K562 (cell line): Measurements from ENCODE around the gene PRRC2C. TPM values are rescaled to one million over a fixed set of nuclear protein-coding genes. Genes with fewer than 3 reads are reported as not detected.

Source experiments
- ATAC-seq: fragments of 200-7000 bp; cut with Tn5 transposase; 3 replicates; pipeline ENCODE4 v1.9.1; 2020; ENCODE audit warnings: moderate library complexity
- BruUV-seq: library from RNA; stranded (reverse); fragments of 400-500 nt; replicated peaks from 2 replicates; lab custom pipeline; 2021; lab: Mats Ljungman, UMichigan
- CTCF ChIA-PET: fragments of 300-600 bp; formaldehyde crosslinking; extraction: SDS; loops from one replicate; lab custom pipeline; 2021; ENCODE audit warnings: low intra/inter-chr PET ratio; lab: Yijun Ruan, JAX
- POLR2A ChIA-PET: fragments of 300-600, 350-650 bp; sonication (Branson Sonifier 250); formaldehyde crosslinking; extraction: SDS; loops from one replicate; lab custom pipeline; 2021; ENCODE audit warnings: antibody characterized with exemption, inconsistent platforms; lab: Yijun Ruan, JAX
- DNase-seq, 4 experiments: peaks; one replicate each; pipeline versions ENCODE4 v3.0.0 to v3.0.0-alpha.2; 2011 to 2018; ENCODE audit warnings: low spot score in 3 of 4, mixed read lengths in 3 of 4; ENCODE audit errors: extremely low read depth in 1 of 4
- FAIRE-seq: peaks from 2 replicates; lab custom pipeline; 2011; peaks lifted over from hg19 to GRCh38; lab: Jason Lieb, UNC
- H2AFZ ChIP-seq: 2 replicates; pipeline ENCODE4 v1.6.0; 2011; ENCODE audit warnings: low read depth, low read length, control low read depth, inconsistent platforms
- H3K27ac ChIP-seq: fragments of 200-600 bp; 3 replicates; pipeline ENCODE4 v1.8.0; 2011; ENCODE audit warnings: low read depth, mild to moderate bottlenecking, control low read depth, inconsistent platforms, low read length, moderate library complexity, mixed read lengths; ENCODE audit errors: extremely low read depth
- H3K27me3 ChIP-seq, 2 experiments: fragments of 300-600 bp in 1 of 2; 2 replicates in 1 of 2; 3 replicates in 1 of 2; pipeline versions ENCODE4 v1.6.0 to v1.8.0; 2011; ENCODE audit warnings: inconsistent platforms in 2 of 2, low read length in 2 of 2, mild to moderate bottlenecking in 1 of 2, mixed read lengths in 1 of 2, moderate library complexity in 1 of 2; ENCODE audit not compliant: control insufficient read depth in 2 of 2, insufficient read depth in 2 of 2
- H3K36me3 ChIP-seq: fragments of 300-600 bp; 3 replicates; pipeline ENCODE4 v1.8.0; 2011; ENCODE audit warnings: mild to moderate bottlenecking, low read length, inconsistent platforms; ENCODE audit not compliant: control insufficient read depth, insufficient read depth
- H3K4me1 ChIP-seq, 2 experiments: fragments of 200-600 bp in 1 of 2; replicated peaks in 1 of 2; 2 replicates in 1 of 2; 3 replicates in 1 of 2; pipeline versions ENCODE4 v1.5.1 to v1.8.0; 2011; ENCODE audit warnings: inconsistent platforms in 2 of 2, low read length in 2 of 2, mild to moderate bottlenecking in 1 of 2, mixed read lengths in 1 of 2, moderate library complexity in 1 of 2; ENCODE audit not compliant: control insufficient read depth in 2 of 2, insufficient read depth in 2 of 2
- H3K4me2 ChIP-seq: 2 replicates; pipeline ENCODE4 v1.6.1; 2011; ENCODE audit warnings: low read length, control low read depth, inconsistent platforms, mixed read lengths; ENCODE audit not compliant: insufficient read depth
- H3K4me3 ChIP-seq: fragments of 200-600 bp; sonication (generic), shearing (Covaris generic); 2 replicates; pipeline ENCODE4 v1.5.1; 2016; ENCODE audit warnings: control low read depth, inconsistent platforms
- H3K79me2 ChIP-seq: fragments of 200-600 bp; 3 replicates; pipeline ENCODE4 v1.8.0; 2011; ENCODE audit warnings: low read length, inconsistent platforms; ENCODE audit not compliant: control insufficient read depth, insufficient read depth
- H3K9ac ChIP-seq, 2 experiments: 2 replicates each; pipeline versions ENCODE4 v1.6.0 to v1.6.1; 2011; ENCODE audit warnings: low read depth in 2 of 2, low read length in 2 of 2, control low read depth in 1 of 2, inconsistent platforms in 1 of 2, mild to moderate bottlenecking in 1 of 2, mixed read lengths in 1 of 2; ENCODE audit not compliant: insufficient read depth in 1 of 2
- H3K9me1 ChIP-seq: one replicate; pipeline ENCODE4 v1.6.0; 2011; ENCODE audit warnings: inconsistent platforms, mild to moderate bottlenecking, low read length, moderate library complexity; ENCODE audit not compliant: control insufficient read depth, insufficient read depth
- H3K9me3 ChIP-seq: replicated peaks from 2 replicates; pipeline ENCODE4 v1.5.1; 2011; ENCODE audit warnings: low read depth, low read length, inconsistent platforms; ENCODE audit not compliant: control insufficient read depth, insufficient read depth
- H4K20me1 ChIP-seq: replicated peaks from 2 replicates; pipeline ENCODE4 v1.6.1; 2011; ENCODE audit warnings: low read length, inconsistent platforms, mixed read lengths; ENCODE audit not compliant: control insufficient read depth, insufficient read depth
- BCOR ChIP-seq: fragments of 450-650 bp; IDR thresholded peaks from 2 replicates; pipeline ENCODE4 v1.6.1; 2016
- BRCA1 ChIP-seq, 2 experiments: fragments of 450-650 bp in 1 of 2; sonication (generic) in 1 of 2; formaldehyde crosslinking in 1 of 2; IDR thresholded peaks; 2 replicates each; pipeline versions ENCODE4 v1.5.0 to v1.6.1; 2017 to 2020; ENCODE audit warnings: mild to moderate bottlenecking in 1 of 2, missing genetic modification reagents in 1 of 2
- BRD9 ChIP-seq: fragments of 450-650 bp; IDR thresholded peaks from 2 replicates; pipeline ENCODE4 v1.6.1; 2018; ENCODE audit warnings: low read depth; ENCODE audit not compliant: partially characterized antibody
- CREBBP ChIP-seq: IDR thresholded peaks from one replicate; pipeline ENCODE4 v1.6.1; 2012; ENCODE audit warnings: low read depth, mild to moderate bottlenecking, control low read depth, inconsistent platforms, low read length
- FOXJ2 ChIP-seq: fragments of 200-800 bp; sonication (Bioruptor generic); IDR thresholded peaks from 2 replicates; pipeline ENCODE4 v1.6.1; 2016; ENCODE audit warnings: missing genetic modification characterization, missing compliant biosample characterization
- FOXP1 ChIP-seq: sonication (generic); formaldehyde crosslinking; IDR thresholded peaks from 2 replicates; pipeline ENCODE4 v1.8.0; 2022; ENCODE audit warnings: mild to moderate bottlenecking, missing genetic modification reagents
- MBD2 ChIP-seq: sonication (generic); IDR thresholded peaks from 2 replicates; pipeline ENCODE4 v1.6.1; 2016; ENCODE audit warnings: low read depth, borderline replicate concordance
- NFYB ChIP-seq: IDR thresholded peaks from 2 replicates; pipeline ENCODE4 v1.6.1; 2011; ENCODE audit warnings: mild to moderate bottlenecking, moderate library complexity; ENCODE audit not compliant: insufficient read length; ENCODE audit errors: extremely low read depth
- RFX5 ChIP-seq: IDR thresholded peaks from 2 replicates; pipeline ENCODE4 v1.6.1; 2011; ENCODE audit warnings: low read depth, mild to moderate bottlenecking, improper control_type of control experiment, low read length
- SRSF7 ChIP-seq: fragments of 200-400 bp; formaldehyde crosslinking; optimal IDR thresholded peaks from 2 replicates; pipeline ENCODE3; 2017; ENCODE audit warnings: mild to moderate bottlenecking, low read depth, low read length
- TCF7L2 ChIP-seq: fragments of 150-350 bp; IDR thresholded peaks from 2 replicates; pipeline ENCODE4 v1.6.1; 2016; ENCODE audit warnings: low read depth, mild to moderate bottlenecking, low read length, moderate library complexity
- ZNF23 ChIP-seq: fragments of 250-450 bp; sonication (Bioruptor Pico); IDR thresholded peaks from 2 replicates; pipeline ENCODE4 v1.4.0; 2020; ENCODE audit warnings: mild to moderate bottlenecking
- in situ Hi-C: fragments of 300-500 bp; cut with MboI; formaldehyde crosslinking; loops from 4 replicates; pipeline ENCODE4 v1.15.0; 2018; ENCODE audit warnings: inconsistent platforms, mixed read lengths
- intact Hi-C: fragments of 100-400 bp; cut with micrococcal nuclease; formaldehyde crosslinking; loops from 2 replicates; pipeline ENCODE4 v1.14.2; 2022
- polyA plus RNA-seq, 8 experiments: library from polyadenylated mRNA; depleted of rRNA in 4 of 8; stranded (reverse) in 5 of 8; unstranded in 3 of 8; fragments of >200 nt; fragmentation: Nextera tagmentation in 2 of 8; fragmentation: Illumina TruSeq in 1 of 8; extraction: Ambion mirVana in 2 of 8; extraction: Trizol in 1 of 8; gene quantifications; 2 replicates each; pipeline versions ENCODE4 v1.2.1 to v1.2.3, GENCODE V29; 2011 to 2014; ENCODE audit warnings: inconsistent platforms in 1 of 8, missing spikeins in 1 of 8
- total RNA-seq, 7 experiments: library from RNA; depleted of rRNA in 6 of 7; stranded (reverse); fragments of >200 nt in 6 of 7; fragmentation: Illumina TruSeq in 2 of 7; extraction: Trizol in 2 of 7; gene quantifications; 2 replicates each; pipeline versions ENCODE4 v1.2.1 to v1.2.3, GENCODE V29; 2011 to 2021; ENCODE audit warnings: low replicate concordance in 1 of 7
- TF ChIP-seq, protein P1 (sequence below): fragments of 450-650 bp; IDR thresholded peaks from 2 replicates; pipeline ENCODE4 v1.6.1; 2018; ENCODE audit not compliant: partially characterized antibody
- TF ChIP-seq, protein P2 (sequence below): fragments of 250-450 bp; sonication (Bioruptor Pico); IDR thresholded peaks from 2 replicates; pipeline ENCODE4 v1.4.0; 2020; ENCODE audit warnings: mild to moderate bottlenecking, moderate library complexity
- TF ChIP-seq, protein P3 (sequence below): fragments of 450-650 bp; IDR thresholded peaks from 2 replicates; pipeline ENCODE4 v1.6.1; 2014; ENCODE audit warnings: low read depth, mild to moderate bottlenecking, moderate library complexity, borderline replicate concordance

Gene PRRC2C
- total and polyA plus RNA-seq, 9 of the 15 experiments (the other 6 are each of a cell fraction or from before 2014, with no cell fraction given): 61.9 to 237 (median 105) TPM

DNA sequence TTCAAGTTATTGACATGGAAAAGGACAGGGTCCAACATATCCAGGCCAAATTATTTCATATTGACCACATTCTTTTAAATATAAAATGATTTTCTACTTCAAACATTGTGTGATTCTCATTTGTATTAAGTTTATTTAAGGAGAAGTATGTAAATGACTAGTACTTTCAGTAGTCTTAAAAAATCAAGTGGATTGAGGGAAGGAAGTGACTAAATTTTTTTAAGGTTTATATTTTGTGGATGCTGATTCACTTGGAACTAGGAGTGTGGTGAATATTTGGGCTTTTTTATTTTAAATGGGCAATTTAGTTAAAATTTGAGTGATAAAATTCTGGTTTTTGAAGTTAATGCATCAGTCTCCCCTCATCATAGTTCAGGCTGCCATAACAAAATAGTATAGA is 10.1 kb downstream of the PRRC2C start:
- no peak overlapping the region for H3K9ac ChIP-seq
- no peaks in the 10 kb centered on the region for H3K9me1 ChIP-seq
- ChIA-PET POLR2A (interaction anchor here (1.9 to 2.1 kb wide), 2 partner anchors 10 to 13 kb away, joined by 5 to 7 read pairs; partner anchors contain the start of gene PRRC2C), CTCF (no interaction called here)
- no peak for ATAC-seq
- H3K36me3 ChIP-seq: peaks cover 65% of the 10 kb centered on the region
- H4K20me1 ChIP-seq: peaks cover 36% of the 10 kb centered on the region
- no peaks in the 10 kb centered on the region for H3K27me3 ChIP-seq
- H2AFZ ChIP-seq: no peak overlapping the region
- no TSS peak for BruUV-seq
- H3K4me3 ChIP-seq: no peak overlapping the region
- peaks cover 0 to 2% of the 10 kb centered on the region in 2 experiments; a peak in 2 of 5 replicates for H3K4me1 ChIP-seq
- no peak for DNase-seq
- no peak for FAIRE-seq
- no peak overlapping the region for H3K27ac ChIP-seq
- no peak for TF ChIP-seq NFYB
- TF ChIP-seq, protein P1, sequence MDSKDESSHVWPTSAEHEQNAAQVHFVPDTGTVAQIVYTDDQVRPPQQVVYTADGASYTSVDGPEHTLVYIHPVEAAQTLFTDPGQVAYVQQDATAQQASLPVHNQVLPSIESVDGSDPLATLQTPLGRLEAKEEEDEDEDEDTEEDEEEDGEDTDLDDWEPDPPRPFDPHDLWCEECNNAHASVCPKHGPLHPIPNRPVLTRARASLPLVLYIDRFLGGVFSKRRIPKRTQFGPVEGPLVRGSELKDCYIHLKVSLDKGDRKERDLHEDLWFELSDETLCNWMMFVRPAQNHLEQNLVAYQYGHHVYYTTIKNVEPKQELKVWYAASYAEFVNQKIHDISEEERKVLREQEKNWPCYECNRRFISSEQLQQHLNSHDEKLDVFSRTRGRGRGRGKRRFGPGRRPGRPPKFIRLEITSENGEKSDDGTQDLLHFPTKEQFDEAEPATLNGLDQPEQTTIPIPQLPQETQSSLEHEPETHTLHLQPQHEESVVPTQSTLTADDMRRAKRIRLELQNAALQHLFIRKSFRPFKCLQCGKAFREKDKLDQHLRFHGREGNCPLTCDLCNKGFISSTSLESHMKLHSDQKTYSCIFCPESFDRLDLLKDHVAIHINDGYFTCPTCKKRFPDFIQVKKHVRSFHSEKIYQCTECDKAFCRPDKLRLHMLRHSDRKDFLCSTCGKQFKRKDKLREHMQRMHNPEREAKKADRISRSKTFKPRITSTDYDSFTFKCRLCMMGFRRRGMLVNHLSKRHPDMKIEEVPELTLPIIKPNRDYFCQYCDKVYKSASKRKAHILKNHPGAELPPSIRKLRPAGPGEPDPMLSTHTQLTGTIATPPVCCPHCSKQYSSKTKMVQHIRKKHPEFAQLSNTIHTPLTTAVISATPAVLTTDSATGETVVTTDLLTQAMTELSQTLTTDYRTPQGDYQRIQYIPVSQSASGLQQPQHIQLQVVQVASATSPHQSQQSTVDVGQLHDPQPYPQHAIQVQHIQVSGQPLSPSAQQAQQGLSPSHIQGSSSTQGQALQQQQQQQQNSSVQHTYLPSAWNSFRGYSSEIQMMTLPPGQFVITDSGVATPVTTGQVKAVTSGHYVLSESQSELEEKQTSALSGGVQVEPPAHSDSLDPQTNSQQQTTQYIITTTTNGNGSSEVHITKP: no peak
- TF ChIP-seq BCOR: no peak
- no peak for TF ChIP-seq FOXJ2 (tag)
- TF ChIP-seq BRD9: no peak
- no peak for TF ChIP-seq SRSF7
- no peak for TF ChIP-seq MBD2
- TF ChIP-seq BRCA1 (IDR thresholded peaks at IDR 0.05): no peak
- TF ChIP-seq BRCA1 (CRISPR knock-in tag; IDR thresholded peaks at IDR 0.05): no peak
- TF ChIP-seq RFX5: no peak
- no peak for TF ChIP-seq TCF7L2
- no peak for TF ChIP-seq CREBBP
- TF ChIP-seq, protein P2, sequence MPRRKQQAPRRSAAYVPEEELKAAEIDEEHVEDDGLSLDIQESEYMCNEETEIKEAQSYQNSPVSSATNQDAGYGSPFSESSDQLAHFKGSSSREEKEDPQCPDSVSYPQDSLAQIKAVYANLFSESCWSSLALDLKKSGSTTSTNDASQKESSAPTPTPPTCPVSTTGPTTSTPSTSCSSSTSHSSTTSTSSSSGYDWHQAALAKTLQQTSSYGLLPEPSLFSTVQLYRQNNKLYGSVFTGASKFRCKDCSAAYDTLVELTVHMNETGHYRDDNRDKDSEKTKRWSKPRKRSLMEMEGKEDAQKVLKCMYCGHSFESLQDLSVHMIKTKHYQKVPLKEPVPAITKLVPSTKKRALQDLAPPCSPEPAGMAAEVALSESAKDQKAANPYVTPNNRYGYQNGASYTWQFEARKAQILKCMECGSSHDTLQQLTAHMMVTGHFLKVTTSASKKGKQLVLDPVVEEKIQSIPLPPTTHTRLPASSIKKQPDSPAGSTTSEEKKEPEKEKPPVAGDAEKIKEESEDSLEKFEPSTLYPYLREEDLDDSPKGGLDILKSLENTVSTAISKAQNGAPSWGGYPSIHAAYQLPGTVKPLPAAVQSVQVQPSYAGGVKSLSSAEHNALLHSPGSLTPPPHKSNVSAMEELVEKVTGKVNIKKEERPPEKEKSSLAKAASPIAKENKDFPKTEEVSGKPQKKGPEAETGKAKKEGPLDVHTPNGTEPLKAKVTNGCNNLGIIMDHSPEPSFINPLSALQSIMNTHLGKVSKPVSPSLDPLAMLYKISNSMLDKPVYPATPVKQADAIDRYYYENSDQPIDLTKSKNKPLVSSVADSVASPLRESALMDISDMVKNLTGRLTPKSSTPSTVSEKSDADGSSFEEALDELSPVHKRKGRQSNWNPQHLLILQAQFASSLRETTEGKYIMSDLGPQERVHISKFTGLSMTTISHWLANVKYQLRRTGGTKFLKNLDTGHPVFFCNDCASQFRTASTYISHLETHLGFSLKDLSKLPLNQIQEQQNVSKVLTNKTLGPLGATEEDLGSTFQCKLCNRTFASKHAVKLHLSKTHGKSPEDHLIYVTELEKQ (CRISPR knock-in tag): no peak
- TF ChIP-seq ZNF23 (CRISPR knock-in tag): no peak
- TF ChIP-seq FOXP1 (CRISPR knock-in tag): no peak
- TF ChIP-seq, protein P3, sequence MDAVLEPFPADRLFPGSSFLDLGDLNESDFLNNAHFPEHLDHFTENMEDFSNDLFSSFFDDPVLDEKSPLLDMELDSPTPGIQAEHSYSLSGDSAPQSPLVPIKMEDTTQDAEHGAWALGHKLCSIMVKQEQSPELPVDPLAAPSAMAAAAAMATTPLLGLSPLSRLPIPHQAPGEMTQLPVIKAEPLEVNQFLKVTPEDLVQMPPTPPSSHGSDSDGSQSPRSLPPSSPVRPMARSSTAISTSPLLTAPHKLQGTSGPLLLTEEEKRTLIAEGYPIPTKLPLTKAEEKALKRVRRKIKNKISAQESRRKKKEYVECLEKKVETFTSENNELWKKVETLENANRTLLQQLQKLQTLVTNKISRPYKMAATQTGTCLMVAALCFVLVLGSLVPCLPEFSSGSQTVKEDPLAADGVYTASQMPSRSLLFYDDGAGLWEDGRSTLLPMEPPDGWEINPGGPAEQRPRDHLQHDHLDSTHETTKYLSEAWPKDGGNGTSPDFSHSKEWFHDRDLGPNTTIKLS: no peak
- in situ Hi-C loops: no loop called here
- no peaks in the 10 kb centered on the region for H3K9me3 ChIP-seq
- H3K4me2 ChIP-seq: no peak overlapping the region
- intact Hi-C loops: no loop called here
- H3K79me2 ChIP-seq: peaks cover 100% of the 10 kb centered on the region
